Ovary (tissue), 9 donors: ENCODE data around the gene TCEAL1. TPM values are rescaled to one million over a fixed set of nuclear protein-coding genes. Genes with fewer than 3 reads are reported as not detected.
A peak's percentile ranks its signal among the peaks of the same experiment; 100 is the strongest.
"Not testable (repeated sequence)": the region's sequence is repeated elsewhere in the genome, so short reads cannot be mapped to it uniquely, and the experiment has no call there.

Experiments
- DNase-seq, 5 donors: peaks; one replicate each; pipeline ENCODE4 v3.0.0-alpha.2; 2019 to 2020
- H3K27ac ChIP-seq, 2 donors: fragments of 200-600 bp; one replicate each; pipeline versions ENCODE4 v1.5.1 to v1.8.0; 2019 to 2022
- H3K27me3 ChIP-seq: fragments of 200-600 bp; one replicate; pipeline ENCODE4 v1.8.0; 2022
- H3K36me3 ChIP-seq: fragments of 200-600 bp; sonication (generic); one replicate; pipeline ENCODE4 v1.5.1; 2019
- H3K4me1 ChIP-seq: one replicate; pipeline ENCODE4 v1.8.1; 2013; ENCODE audit warnings: mild to moderate bottlenecking, moderate library complexity; ENCODE audit not compliant: insufficient read depth
- H3K4me3 ChIP-seq: fragments of 200-600 bp; sonication (generic); one replicate; pipeline ENCODE4 v1.5.1; 2017
- H3K9me3 ChIP-seq, 2 donors: fragments of 200-600 bp in 1 of 2; sonication (generic) in 1 of 2; one replicate each; pipeline versions ENCODE4 v1.5.1 to v1.8.1; 2013 to 2019; ENCODE audit warnings: mild to moderate bottlenecking in 1 of 2, moderate library complexity in 1 of 2
- CTCF ChIP-seq, 3 donors: fragments of 450-650 bp in 2 of 3; fragments of 200-600 bp in 1 of 3; IDR thresholded peaks; one replicate each; pipeline versions ENCODE4 v1.5.1 to v1.8.0; 2016 to 2022; ENCODE audit warnings: antibody characterized with exemption in 3 of 3, mild to moderate bottlenecking in 1 of 3
- EP300 ChIP-seq: sonication (generic); formaldehyde crosslinking; IDR thresholded peaks from one replicate; pipeline ENCODE4 v1.6.1; 2017; ENCODE audit warnings: antibody characterized with exemption
- POLR2A ChIP-seq: fragments of 450-650 bp; IDR thresholded peaks from one replicate; pipeline ENCODE4 v1.6.1; 2017; ENCODE audit warnings: antibody characterized with exemption, mild to moderate bottlenecking, moderate library complexity
- WGBS, 3 donors: extraction: QIAGEN DNeasy Blood & Tissue Kit in 1 of 3; methylation state at CpG; one replicate each; pipeline versions ENCODE4 v1.1.5 to v1.1.7; 2013 to 2017; 5-methylcytosine and 5-hydroxymethylcytosine counted together
- intact Hi-C, 4 donors: fragments of 100-400 bp; cut with DNase I; formaldehyde crosslinking; loops; one replicate each; pipeline versions ENCODE4 v1.11.0 to v1.15.1; 2022 to 2023
- polyA plus RNA-seq, 2 donors: library from polyadenylated mRNA; stranded (reverse); fragments of 200-250 nt in 1 of 2; fragments of 350-450 nt in 1 of 2; fragmentation: Illumina TruSeq in 1 of 2; extraction: RNeasy Lipid Tissue Mini Kit (QIAGEN cat#74804) in 1 of 2; gene quantifications; one replicate each; pipeline ENCODE4 v1.2.3, GENCODE V29; 2013 to 2014
- total RNA-seq, 7 donors: library from RNA; depleted of rRNA in 2 of 7; stranded (reverse); fragments of >200 nt in 2 of 7; fragmentation: NEBNext Ultra II Directional in 3 of 7; extraction: Animal tissue kit (Norgen Biotek cat#: 25700) in 3 of 7; gene quantifications; one replicate each; pipeline versions ENCODE4 v1.1.0 to v1.2.4, GENCODE V29; 2016 to 2023
- donor health status: DM: no; HTN: no; CAD: no; lungs with moderate emphysema.
- donor health status: DM: no; HTN: no; CAD: no.
- donor health status: Bipolar disorder and iron deficiency.
- donor health status: DM: yes; HTN: yes; CAD: no.
- donor health status: DM: no; HTN: no; CAD: no.
- donor health status: DM: yes; HTN: yes; CAD: no.

The TCEAL1 gene
- total and polyA plus RNA-seq, 9 donors: 112 to 525 (median 234) TPM

- intact Hi-C loops: loop anchor here in 1 of 4 donors (5.0 kb wide), 1 partner anchor 49 kb away; no protein-coding TSS in a partner anchor
- H3K27ac ChIP-seq: peak overlapping the region; percentile 79 to 84
- no peaks in the 10 kb centered on the region for H3K36me3 ChIP-seq
- no peaks in the 10 kb centered on the region for H3K9me3 ChIP-seq
- TF ChIP-seq CTCF (IDR thresholded peaks at IDR 0.05): no peak
- TF ChIP-seq POLR2A: no peak
- no peak for TF ChIP-seq EP300
- no peaks in the 10 kb centered on the region for H3K27me3 ChIP-seq
- 25 to 31% (median 26%) methylated on average over 4 of the region's 4 CpGs for WGBS, 3 donors
- peak overlapping the region; percentile 56 for H3K4me3 ChIP-seq
- H3K4me1 ChIP-seq: peaks cover 4% of the 10 kb centered on the region
- DNase-seq: no peak
Observed at GRCh38 chrX:103586659-103587058, 42.1 kb upstream of the TCEAL1 start.

GRCh38 chrX:103592295-103592694 is 36.5 kb upstream of the TCEAL1 start:
- H3K36me3 ChIP-seq, H3K27ac ChIP-seq, H3K4me3 ChIP-seq, H3K27me3 ChIP-seq, intact Hi-C loops, H3K9me3 ChIP-seq, DNase-seq, H3K4me1 ChIP-seq: not testable (repeated sequence)
- 92 to 97% (median 95%) methylated on average over 1 of the region's 1 CpG for WGBS, 3 donors

GRCh38 chrX:103595202-103595601 is 33.6 kb upstream of the TCEAL1 start:
- H3K36me3 ChIP-seq, H3K27ac ChIP-seq, DNase-seq, H3K4me1 ChIP-seq, H3K4me3 ChIP-seq, H3K27me3 ChIP-seq, intact Hi-C loops, H3K9me3 ChIP-seq: not testable (repeated sequence)
- WGBS, 3 donors: 87 to 92% (median 92%) methylated on average over 6 of the region's 6 CpGs

- no peaks in the 10 kb centered on the region for H3K27me3 ChIP-seq
- WGBS, 3 donors: 12 to 17% (median 15%) methylated on average over 49 to 59 of the region's 59 CpGs
- no peaks in the 10 kb centered on the region for H3K4me1 ChIP-seq
- H3K36me3 ChIP-seq: no peaks in the 10 kb centered on the region
- TF ChIP-seq POLR2A (peak; percentile 39), EP300 (no peak)
- H3K27ac ChIP-seq: peak within 1 kb of the TSS; percentile 92 to 94
- peak; percentile 74 to 86 (median 80) for DNase-seq
- intact Hi-C loops: no loop called here
- H3K9me3 ChIP-seq: no peaks in the 10 kb centered on the region
- H3K4me3 ChIP-seq: peak within 1 kb of the TSS; percentile 76
Observed at GRCh38 chrX:103607364-103608305, 21.1 kb upstream of the TCEAL1 start, which contains the start of gene TCEAL3. TSS of gene TCEAL3 (plus strand) at chrX:103607963. CDS start at chrX:103609065, 1,102 bp downstream.

GRCh38 chrX:103608306-103608963 is 20.3 kb upstream of the TCEAL1 start:
- Histone ChIP-seq H3K36me3 (no peaks in the 10 kb centered on the region), H3K4me3 (peak overlapping the region; percentile 76), H3K9me3 (no peaks in the 10 kb centered on the region), H3K4me1 (no peaks in the 10 kb centered on the region), H3K27ac (peak overlapping the region; percentile 92 to 94), H3K27me3 (no peaks in the 10 kb centered on the region)
- TF ChIP-seq CTCF (IDR thresholded peaks at IDR 0.05): no peak
- TF ChIP-seq POLR2A: no peak
- no peak for TF ChIP-seq EP300
- peak; percentile 43 to 58 (median 45) for DNase-seq
- intact Hi-C loops: no loop called here
- 13 to 17% (median 14%) methylated on average over 21 of the region's 21 CpGs for WGBS, 3 donors
